NT2/D1 (cell line): ENCODE results near the gene PDSS2.

ENCODE experiments used
- DNase-seq: peaks from one replicate; pipeline ENCODE4 v3.0.0-alpha.2; 2011; ENCODE audit warnings: low read depth, low spot score
- H3K27me3 ChIP-seq: 2 replicates; pipeline ENCODE4 v1.6.0; 2011; ENCODE audit warnings: mild to moderate bottlenecking; ENCODE audit not compliant: insufficient read length, insufficient read depth
- H3K36me3 ChIP-seq: 2 replicates; pipeline ENCODE4 v1.6.1; 2011; ENCODE audit warnings: mild to moderate bottlenecking, low read length, mixed read lengths; ENCODE audit not compliant: insufficient read depth, insufficient read length
- H3K4me1 ChIP-seq: 2 replicates; pipeline ENCODE4 v1.5.1; 2011; ENCODE audit not compliant: insufficient read depth, insufficient read length
- H3K4me3 ChIP-seq: 2 replicates; pipeline ENCODE4 v1.5.1; 2011; ENCODE audit warnings: low read depth; ENCODE audit not compliant: insufficient read length
- H3K9ac ChIP-seq: 2 replicates; pipeline ENCODE4 v1.6.0; 2011; ENCODE audit warnings: low read depth; ENCODE audit not compliant: insufficient read length
- H3K9me3 ChIP-seq: 2 replicates; pipeline ENCODE4 v1.5.1; 2011; ENCODE audit warnings: mild to moderate bottlenecking, low read length; ENCODE audit not compliant: insufficient read depth
- SUZ12 ChIP-seq: IDR thresholded peaks from 2 replicates; pipeline ENCODE4 v1.6.1; 2011; ENCODE audit not compliant: insufficient read length, insufficient read depth; ENCODE audit errors: extremely low read depth
- YY1 ChIP-seq: IDR thresholded peaks from 2 replicates; pipeline ENCODE4 v1.6.1; 2011; ENCODE audit not compliant: insufficient read length, insufficient read depth
- ZNF274 ChIP-seq: IDR thresholded peaks from 2 replicates; pipeline ENCODE4 v1.6.1; 2011; ENCODE audit warnings: mild to moderate bottlenecking, low read depth, low read length

Gene PDSS2

DNA sequence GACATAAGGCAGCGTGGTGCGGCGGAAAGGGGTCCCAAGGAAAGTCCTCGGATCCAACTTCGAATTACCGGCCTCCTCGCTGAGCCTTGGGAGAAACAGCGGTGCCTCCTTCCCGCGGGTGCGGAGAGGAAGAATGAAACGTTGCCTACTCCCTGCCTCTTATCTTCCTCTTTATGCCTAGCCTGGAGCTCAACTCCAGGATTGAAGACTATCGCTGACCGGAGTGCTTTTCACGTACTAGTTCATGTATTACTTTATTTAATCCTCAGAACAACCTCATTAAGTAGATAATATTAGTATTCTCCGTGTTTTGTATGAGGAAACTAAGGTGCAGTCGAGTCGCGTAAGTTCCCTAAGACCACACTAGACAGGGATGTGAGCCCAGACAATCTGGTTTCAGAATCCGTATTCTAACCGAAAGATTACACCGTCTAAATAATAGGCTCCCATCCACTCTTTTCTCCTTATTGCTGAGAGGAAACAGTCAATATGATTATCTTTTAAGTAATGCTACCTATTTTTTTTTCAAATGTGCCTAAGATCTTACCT, 793 bp upstream of the PDSS2 start:
- TF ChIP-seq ZNF274 (no peak), SUZ12 (no peak), YY1 (no peak)
- Histone ChIP-seq H3K36me3 (no peaks in the 10 kb centered on the region), H3K9me3 (no peaks in the 10 kb centered on the region), H3K9ac (peak overlapping the region; percentile 88), H3K4me1 (no peaks in the 10 kb centered on the region), H3K4me3 (peak overlapping the region; percentile 95), H3K27me3 (no peaks in the 10 kb centered on the region)
- no peak for DNase-seq

DNA sequence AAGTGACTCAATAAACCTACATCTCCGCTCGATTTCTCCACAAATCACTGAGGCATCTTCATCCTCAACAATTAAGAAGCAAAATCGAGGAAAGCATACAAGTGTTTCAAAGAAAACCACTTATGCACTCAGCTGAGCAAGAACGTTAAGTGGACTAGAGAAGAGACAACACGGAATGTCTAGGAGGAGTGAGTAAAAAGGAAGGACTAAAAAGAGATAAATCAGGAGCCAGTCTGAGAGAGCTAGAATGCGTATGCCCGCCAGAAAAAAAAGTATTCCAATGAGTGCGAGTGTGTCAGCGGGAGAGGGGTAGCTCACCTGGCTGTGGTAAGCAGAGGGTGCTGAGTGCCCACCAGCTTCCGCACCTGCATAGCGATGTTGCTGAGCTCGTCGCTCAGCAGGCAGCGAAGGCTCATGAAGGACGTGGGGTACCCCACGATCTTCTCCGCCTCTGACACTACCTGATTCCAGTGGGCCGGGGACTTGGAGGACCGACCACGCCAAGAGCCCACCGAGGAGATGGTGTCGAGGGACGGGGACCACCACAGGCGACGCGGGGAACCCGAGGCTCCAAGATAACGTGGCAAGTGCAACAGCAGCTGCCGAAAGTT, 587 bp downstream of the PDSS2 start:
- Histone ChIP-seq H3K27me3 (no peaks in the 10 kb centered on the region), H3K36me3 (no peaks in the 10 kb centered on the region), H3K9ac (peak overlapping the region; percentile 92), H3K4me1 (no peaks in the 10 kb centered on the region), H3K9me3 (no peaks in the 10 kb centered on the region), H3K4me3 (peak overlapping the region; percentile 95)
- no peak for DNase-seq
- no peak for TF ChIP-seq YY1
- no peak for TF ChIP-seq ZNF274
- no peak for TF ChIP-seq SUZ12

DNA sequence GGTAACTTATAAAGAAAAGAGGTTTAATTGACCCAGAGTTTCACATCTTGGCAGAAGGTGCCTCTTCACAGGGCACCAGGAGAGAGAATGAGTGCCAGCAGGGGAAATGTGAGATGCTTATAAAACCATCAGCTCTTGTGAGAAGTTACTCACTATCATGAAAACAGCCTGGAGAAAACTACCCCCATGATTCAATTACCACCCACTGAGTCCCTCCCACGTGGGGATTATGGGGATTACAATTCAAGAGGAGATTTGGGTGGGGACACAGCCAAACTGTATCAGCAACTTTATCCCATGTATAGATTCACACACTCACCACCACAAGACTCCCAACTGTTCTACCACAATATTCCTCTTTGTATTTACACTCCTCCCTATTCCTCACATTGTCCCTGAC, 10.6 kb downstream of the PDSS2 start:
- TF ChIP-seq ZNF274 (no peak), YY1 (no peak), SUZ12 (no peak)
- Histone ChIP-seq H3K9ac (no peak overlapping the region), H3K9me3 (peaks cover 49% of the 10 kb centered on the region), H3K27me3 (no peaks in the 10 kb centered on the region), H3K4me3 (no peak overlapping the region), H3K4me1 (no peaks in the 10 kb centered on the region), H3K36me3 (no peaks in the 10 kb centered on the region)
- DNase-seq, result no peak

DNA sequence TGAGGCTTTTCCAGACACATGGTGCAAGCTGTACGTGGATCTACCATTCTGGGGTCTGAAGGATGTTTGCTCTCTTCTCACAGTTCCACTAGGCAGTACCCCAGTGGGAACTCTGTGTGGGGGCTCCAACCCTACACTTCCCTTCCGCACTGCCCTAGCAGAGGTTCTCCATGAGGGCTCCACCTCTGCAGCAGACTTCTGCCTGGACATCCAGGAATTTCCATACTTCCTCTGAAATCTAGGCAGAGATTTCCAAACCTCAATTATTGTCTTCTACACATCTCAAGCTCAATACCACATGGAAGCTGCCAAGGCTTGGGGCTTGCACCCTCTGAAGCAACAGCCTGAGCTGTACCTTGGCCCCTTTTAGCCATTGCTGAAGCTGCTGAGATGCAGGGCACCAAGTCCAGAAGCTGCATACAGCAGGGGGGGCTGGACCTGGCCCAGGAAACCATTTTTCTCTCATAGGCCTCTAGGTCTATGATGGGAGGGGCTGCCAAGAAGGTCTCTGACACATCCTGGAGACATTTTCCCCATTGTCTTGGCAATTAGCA, 11.6 kb downstream of the PDSS2 start:
- DNase-seq, result no peak
- no peak for TF ChIP-seq ZNF274
- no peak for TF ChIP-seq YY1
- TF ChIP-seq SUZ12, result no peak
- Histone ChIP-seq H3K36me3 (no peaks in the 10 kb centered on the region), H3K27me3 (no peaks in the 10 kb centered on the region), H3K9ac (no peak overlapping the region), H3K9me3 (peaks cover 49% of the 10 kb centered on the region), H3K4me1 (no peaks in the 10 kb centered on the region), H3K4me3 (no peak overlapping the region)

DNA sequence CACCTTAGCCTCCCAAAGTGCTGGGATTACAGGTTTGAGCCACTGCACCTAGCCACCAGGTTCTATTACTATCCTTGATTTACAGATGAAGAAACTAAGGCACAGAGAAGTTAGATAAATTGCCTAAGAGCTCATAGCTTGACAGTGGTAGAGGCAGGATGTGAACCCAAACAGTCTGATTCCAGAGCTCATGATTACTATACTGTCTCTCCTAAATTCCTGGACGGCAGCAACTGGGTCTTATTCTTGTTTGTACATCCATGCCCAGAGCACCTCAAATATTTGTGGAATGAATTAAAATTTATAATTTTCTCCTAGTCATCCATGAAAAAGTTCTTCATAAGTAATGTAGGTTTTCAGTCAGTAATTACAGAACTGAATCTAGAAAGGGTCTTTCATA, 15.1 kb downstream of the PDSS2 start:
- no peak for DNase-seq
- Histone ChIP-seq H3K36me3 (no peaks in the 10 kb centered on the region), H3K27me3 (no peaks in the 10 kb centered on the region), H3K9me3 (peaks cover 37% of the 10 kb centered on the region), H3K9ac (no peak overlapping the region), H3K4me1 (no peaks in the 10 kb centered on the region), H3K4me3 (no peak overlapping the region)
- TF ChIP-seq SUZ12 (no peak), YY1 (no peak), ZNF274 (no peak)

DNA sequence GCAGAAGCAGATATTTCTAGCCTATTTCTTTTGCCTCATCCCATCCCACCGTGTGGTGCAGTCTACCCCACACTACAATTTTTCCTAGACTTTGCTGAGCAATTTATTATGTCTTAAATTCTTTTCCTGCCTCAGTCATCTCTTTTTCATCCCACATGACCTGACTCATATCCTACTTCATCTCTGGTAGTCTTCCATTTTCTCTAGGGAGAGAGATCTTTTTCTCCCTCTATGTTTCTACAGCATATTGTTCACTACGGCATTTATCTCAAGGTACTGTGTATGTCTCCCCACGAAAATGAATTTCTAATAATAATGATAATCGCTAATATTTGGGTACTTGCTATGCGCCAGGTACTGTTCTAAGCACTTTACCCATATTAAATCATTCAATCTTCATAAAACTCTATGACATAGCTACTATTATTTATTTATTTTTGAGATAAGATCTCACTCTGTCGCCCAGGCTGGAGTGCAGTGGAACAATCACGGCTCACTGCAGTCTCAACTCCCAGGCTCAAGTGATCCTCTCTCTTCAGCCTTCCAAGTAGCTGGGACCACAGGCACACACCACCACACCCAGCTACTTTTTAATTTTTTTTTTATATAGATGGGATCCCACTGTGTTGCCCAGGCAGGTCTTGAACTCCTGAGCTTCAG, 15.6 kb downstream of the PDSS2 start:
- peaks cover 32% of the 10 kb centered on the region for H3K9me3 ChIP-seq
- TF ChIP-seq ZNF274 (no peak), YY1 (no peak), SUZ12 (no peak)
- DNase-seq, result no peak
- no peaks in the 10 kb centered on the region for H3K27me3 ChIP-seq
- H3K4me1 ChIP-seq, result no peaks in the 10 kb centered on the region
- no peak overlapping the region for H3K9ac ChIP-seq
- H3K4me3 ChIP-seq, result no peak overlapping the region
- no peaks in the 10 kb centered on the region for H3K36me3 ChIP-seq

DNA sequence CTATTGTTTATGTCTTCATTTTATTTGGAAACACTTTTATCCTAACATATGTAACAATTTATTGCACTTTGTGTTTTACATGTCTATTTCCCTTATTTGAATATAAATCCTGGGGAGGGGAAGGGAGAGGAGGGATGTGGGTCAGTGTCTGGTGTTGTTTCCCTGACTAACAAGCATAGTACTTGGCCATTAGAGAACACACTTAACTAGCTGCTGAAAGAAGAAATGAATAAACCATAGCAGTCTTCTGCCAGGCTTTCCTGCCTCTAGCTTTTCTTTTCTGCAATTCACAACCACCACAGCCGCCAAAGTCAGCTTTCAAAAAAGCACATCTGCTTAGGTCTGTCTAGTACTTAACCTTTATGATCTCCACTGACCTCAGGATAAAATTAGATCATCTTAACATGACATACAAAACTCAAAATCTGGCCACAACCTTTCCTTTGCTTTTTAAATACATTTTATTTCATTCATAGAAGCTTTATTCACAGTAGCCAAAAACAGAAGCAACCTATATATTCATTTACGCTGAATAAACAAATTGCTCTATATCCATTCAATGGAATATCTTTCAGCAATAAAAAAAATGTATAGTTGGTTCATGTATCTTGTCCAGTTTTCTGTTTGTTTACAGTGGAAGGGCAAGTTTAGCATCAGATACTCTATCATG, 16.3 kb downstream of the PDSS2 start:
- H3K9me3 ChIP-seq, result peaks cover 25% of the 10 kb centered on the region
- no peak for DNase-seq

More for the DNA sequence above, 16.3 kb downstream of the PDSS2 start:
- Histone ChIP-seq H3K4me3 (no peak overlapping the region), H3K27me3 (no peaks in the 10 kb centered on the region), H3K36me3 (no peaks in the 10 kb centered on the region), H3K9ac (no peak overlapping the region), H3K4me1 (no peaks in the 10 kb centered on the region)
- TF ChIP-seq SUZ12, result no peak
- no peak for TF ChIP-seq YY1
- TF ChIP-seq ZNF274, result no peak
